Epithelial cell of esophagus (primary cell): ENCODE measurements around the gene PNMA6F.

Source experiments
- DNase-seq: peaks from one replicate; pipeline ENCODE4 v3.0.0; 2010; ENCODE audit warnings: low read depth
- H3K4me3 ChIP-seq: 2 replicates; pipeline ENCODE4 v1.5.1; 2011; ENCODE audit warnings: mild to moderate bottlenecking, low read length, control low read depth
- CTCF ChIP-seq: IDR thresholded peaks from 2 replicates; pipeline ENCODE4 v1.5.1; 2011; ENCODE audit warnings: low read depth, mild to moderate bottlenecking, low read length, control low read depth, inconsistent platforms; ENCODE audit not compliant: insufficient read depth; ENCODE audit errors: missing control alignments

Gene PNMA6F

GRCh38 chrX:153347530-153347929 is 26.0 kb upstream of the PNMA6F start:
- no peak overlapping the region for H3K4me3 ChIP-seq
- DNase-seq: no peak
- no peak for TF ChIP-seq CTCF

DNA sequence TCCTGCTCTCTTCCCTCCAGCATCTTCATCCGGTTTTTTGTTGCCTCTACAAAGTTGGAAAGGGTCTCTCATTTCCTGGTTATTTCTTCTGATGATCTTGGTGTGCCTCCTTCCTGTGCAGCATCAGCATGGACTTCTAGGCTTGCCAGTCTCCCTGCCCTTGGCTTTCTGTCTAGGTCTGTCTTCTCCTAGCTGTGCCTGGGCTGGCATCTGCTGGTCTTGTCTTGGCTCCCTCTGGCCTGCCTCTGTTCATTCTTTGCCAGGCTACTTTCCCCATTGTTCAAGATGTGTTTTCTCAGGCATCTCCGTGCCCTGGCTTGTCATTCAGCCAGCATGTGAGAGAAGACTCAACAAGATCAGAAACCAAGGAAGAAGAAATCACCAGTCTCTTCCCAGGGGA is 22.1 kb upstream of the PNMA6F start:
- H3K4me3 ChIP-seq: no peak overlapping the region
- no peak for DNase-seq
- no peak for TF ChIP-seq CTCF

- no peak for TF ChIP-seq CTCF
- DNase-seq: no peak
- H3K4me3 ChIP-seq: no peak overlapping the region
Observed at GRCh38 chrX:153342762-153343558, 21.4 kb upstream of the PNMA6F start.

GRCh38 chrX:153340111-153340510 is 18.5 kb upstream of the PNMA6F start:
- TF ChIP-seq CTCF: no peak
- no peak overlapping the region for H3K4me3 ChIP-seq
- no peak for DNase-seq

GRCh38 chrX:153339662-153340061 is 18.1 kb upstream of the PNMA6F start:
- no peak overlapping the region for H3K4me3 ChIP-seq
- TF ChIP-seq CTCF: no peak
- DNase-seq: no peak

DNA sequence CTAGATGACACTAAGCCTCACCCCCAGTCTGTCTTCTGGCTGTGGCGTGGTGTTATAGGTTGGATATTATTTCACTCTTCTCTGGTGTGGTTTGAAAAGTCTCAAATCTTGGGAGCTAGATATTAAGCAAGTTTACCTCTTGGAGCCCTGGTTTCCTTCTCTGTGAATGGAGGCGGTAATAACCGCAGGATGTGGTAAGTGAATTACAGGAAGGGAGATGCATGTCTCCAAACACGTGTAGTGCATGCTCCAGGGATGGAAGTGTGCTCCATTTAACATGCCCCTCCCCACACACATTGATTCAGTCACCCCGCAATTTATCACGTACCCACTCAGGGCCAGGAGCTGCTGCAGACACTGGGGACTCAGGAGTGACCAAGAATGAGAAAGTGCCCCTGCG is 17.3 kb upstream of the PNMA6F start:
- TF ChIP-seq CTCF: no peak
- no peak overlapping the region for H3K4me3 ChIP-seq
- no peak for DNase-seq

DNA sequence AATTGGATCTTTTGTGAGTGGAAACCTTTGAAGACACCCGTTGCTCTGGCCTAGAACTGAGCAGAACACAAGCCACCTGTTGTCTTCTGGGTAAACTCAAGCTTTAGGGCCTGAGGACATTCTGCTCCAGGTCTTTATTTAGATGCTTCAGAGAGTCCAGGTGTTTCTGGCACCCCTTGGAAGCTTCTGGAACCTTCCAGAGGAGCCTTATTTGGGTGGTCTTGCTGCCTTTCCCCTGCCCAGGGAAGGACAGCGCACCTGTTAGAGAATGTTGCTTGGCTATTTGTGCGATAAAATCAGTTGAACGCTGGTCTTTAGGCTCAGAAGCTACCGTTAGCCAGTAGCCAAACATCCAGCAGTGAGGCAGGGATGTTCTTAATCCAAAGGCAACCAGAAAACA is 15.4 kb upstream of the PNMA6F start:
- TF ChIP-seq CTCF: no peak
- H3K4me3 ChIP-seq: no peak overlapping the region
- DNase-seq: no peak
